ENCODE measurements around the gene PEA15. TPM values are rescaled to one million over a fixed set of nuclear protein-coding genes. Genes with fewer than 3 reads are reported as not detected.

Gene PEA15, protein sequence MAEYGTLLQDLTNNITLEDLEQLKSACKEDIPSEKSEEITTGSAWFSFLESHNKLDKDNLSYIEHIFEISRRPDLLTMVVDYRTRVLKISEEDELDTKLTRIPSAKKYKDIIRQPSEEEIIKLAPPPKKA
- 37.4 to 42.1 TPM (median 41.2 TPM) in 3 replicates for total RNA-seq

DNA sequence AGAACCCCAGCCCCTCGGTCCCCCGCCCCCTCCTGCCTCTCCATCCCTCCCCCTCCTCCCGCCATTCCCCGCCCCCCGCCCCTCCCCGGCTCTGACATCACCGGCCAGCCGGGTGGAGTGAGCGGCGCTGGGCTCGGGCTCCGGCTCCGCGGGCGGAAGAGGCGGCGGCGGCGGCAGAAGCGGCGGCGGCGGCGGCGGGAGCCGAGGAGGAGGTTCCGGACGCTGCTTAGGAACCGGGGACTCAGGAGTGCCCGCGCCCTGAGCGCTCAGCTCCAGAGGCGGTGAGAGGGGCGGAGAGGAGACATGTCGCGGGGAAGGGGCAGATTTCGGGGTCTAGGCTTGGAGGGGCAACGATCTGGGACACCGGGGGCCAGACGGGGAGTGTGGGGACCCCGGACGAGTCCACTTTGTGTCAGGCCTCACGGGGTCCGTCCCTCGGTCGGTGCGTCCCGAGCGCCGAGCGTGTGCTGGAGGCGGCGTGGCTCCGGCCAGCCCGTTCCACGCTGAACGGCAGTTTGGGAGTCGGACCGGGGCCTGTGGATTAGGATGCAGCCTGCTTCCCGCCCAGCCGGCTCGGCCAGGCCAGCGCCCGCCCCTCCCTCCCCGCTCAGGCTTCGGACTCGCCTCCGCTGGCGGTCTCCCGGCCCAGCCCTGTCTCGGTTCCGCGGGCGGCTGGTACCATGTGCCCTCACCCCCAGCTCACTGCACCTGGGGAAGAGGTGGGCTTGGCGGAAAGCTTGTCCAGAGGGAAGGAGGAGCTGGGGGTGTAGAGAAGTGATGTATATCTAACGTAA is at the start of gene PEA15:
Gene PEA15 (plus strand): TSS at position 143 of the 794 bp plus-strand sequence. CDS start 6,161 bp downstream, outside the sequence.
- H3K4me3 Mint-ChIP-seq = peak within 1 kb of the TSS; percentile 81
- H3K9me3 Mint-ChIP-seq = no peaks in the 10 kb centered on the region
- TF ChIP-seq, protein P1, sequence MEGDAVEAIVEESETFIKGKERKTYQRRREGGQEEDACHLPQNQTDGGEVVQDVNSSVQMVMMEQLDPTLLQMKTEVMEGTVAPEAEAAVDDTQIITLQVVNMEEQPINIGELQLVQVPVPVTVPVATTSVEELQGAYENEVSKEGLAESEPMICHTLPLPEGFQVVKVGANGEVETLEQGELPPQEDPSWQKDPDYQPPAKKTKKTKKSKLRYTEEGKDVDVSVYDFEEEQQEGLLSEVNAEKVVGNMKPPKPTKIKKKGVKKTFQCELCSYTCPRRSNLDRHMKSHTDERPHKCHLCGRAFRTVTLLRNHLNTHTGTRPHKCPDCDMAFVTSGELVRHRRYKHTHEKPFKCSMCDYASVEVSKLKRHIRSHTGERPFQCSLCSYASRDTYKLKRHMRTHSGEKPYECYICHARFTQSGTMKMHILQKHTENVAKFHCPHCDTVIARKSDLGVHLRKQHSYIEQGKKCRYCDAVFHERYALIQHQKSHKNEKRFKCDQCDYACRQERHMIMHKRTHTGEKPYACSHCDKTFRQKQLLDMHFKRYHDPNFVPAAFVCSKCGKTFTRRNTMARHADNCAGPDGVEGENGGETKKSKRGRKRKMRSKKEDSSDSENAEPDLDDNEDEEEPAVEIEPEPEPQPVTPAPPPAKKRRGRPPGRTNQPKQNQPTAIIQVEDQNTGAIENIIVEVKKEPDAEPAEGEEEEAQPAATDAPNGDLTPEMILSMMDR (IDR thresholded peaks at IDR 0.05; ENCODE audit: unreplicated experiment) = no peak
- no peaks in the 10 kb centered on the region for H3K27me3 Mint-ChIP-seq (ENCODE audit: low read depth)
- peaks cover 4% of the 10 kb centered on the region for H3K36me3 Mint-ChIP-seq
- peaks cover 49% of the 10 kb centered on the region for H3K4me1 Mint-ChIP-seq
- H3K27ac Mint-ChIP-seq = peak within 1 kb of the TSS; percentile 91
- peak; percentile 60 to 73 for DNase-seq (ENCODE audit: low spot score in 2 of 2, unreplicated experiment in 2 of 2)

GRCh38 chr1:160156361-160156760 is 48.8 kb upstream of the PEA15 start:
- TF ChIP-seq, protein P1 (IDR thresholded peaks at IDR 0.05; ENCODE audit: unreplicated experiment) = no peak
- no peaks in the 10 kb centered on the region for H3K4me1 Mint-ChIP-seq
- H3K9me3 Mint-ChIP-seq = no peaks in the 10 kb centered on the region
- no peak overlapping the region for H3K27ac Mint-ChIP-seq
- DNase-seq (ENCODE audit: low spot score in 2 of 2, unreplicated experiment in 2 of 2) = no peak
- H3K27me3 Mint-ChIP-seq (ENCODE audit: low read depth) = no peaks in the 10 kb centered on the region
- no peaks in the 10 kb centered on the region for H3K36me3 Mint-ChIP-seq
- H3K4me3 Mint-ChIP-seq = no peak overlapping the region

DNA sequence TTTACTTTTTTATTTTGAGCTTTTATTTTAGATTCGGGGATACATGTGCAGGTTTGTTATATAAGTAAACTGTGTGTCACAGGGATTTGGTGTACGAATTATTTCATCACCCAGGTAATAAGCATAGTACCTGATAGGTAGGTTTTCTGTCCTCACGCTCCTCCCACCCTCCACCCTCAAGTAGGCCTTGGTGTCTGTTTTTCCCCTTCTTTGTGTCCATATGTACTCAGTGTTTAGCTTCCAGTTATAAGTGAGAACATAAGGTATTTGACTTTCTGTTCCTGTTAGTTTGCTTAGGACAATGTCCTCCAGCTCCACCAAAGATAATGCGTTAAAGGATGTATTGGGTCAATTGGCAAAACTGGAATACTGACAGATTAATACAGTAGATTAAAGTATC is 48.0 kb upstream of the PEA15 start:
- no peaks in the 10 kb centered on the region for H3K27me3 Mint-ChIP-seq (ENCODE audit: low read depth)
- TF ChIP-seq, protein P1 (IDR thresholded peaks at IDR 0.05; ENCODE audit: unreplicated experiment) = no peak
- H3K9me3 Mint-ChIP-seq = no peaks in the 10 kb centered on the region
- no peaks in the 10 kb centered on the region for H3K36me3 Mint-ChIP-seq
- H3K4me3 Mint-ChIP-seq = no peak overlapping the region
- no peak overlapping the region for H3K27ac Mint-ChIP-seq
- no peaks in the 10 kb centered on the region for H3K4me1 Mint-ChIP-seq
- no peak for DNase-seq (ENCODE audit: low spot score in 2 of 2, unreplicated experiment in 2 of 2)

GRCh38 chr1:160158031-160158430 is 47.2 kb upstream of the PEA15 start:
- Mint-ChIP-seq H3K36me3 (no peaks in the 10 kb centered on the region), H3K27ac (no peak overlapping the region), H3K27me3 (ENCODE audit: low read depth) (no peaks in the 10 kb centered on the region), H3K9me3 (no peaks in the 10 kb centered on the region), H3K4me1 (no peaks in the 10 kb centered on the region), H3K4me3 (no peak overlapping the region)
- TF ChIP-seq, protein P1 (IDR thresholded peaks at IDR 0.05; ENCODE audit: unreplicated experiment) = no peak
- no peak for DNase-seq (ENCODE audit: low spot score in 2 of 2, unreplicated experiment in 2 of 2)

- H3K36me3 Mint-ChIP-seq = no peaks in the 10 kb centered on the region
- H3K27ac Mint-ChIP-seq = no peak overlapping the region
- no peaks in the 10 kb centered on the region for H3K4me1 Mint-ChIP-seq
- H3K9me3 Mint-ChIP-seq = no peaks in the 10 kb centered on the region
- no peak overlapping the region for H3K4me3 Mint-ChIP-seq
- no peaks in the 10 kb centered on the region for H3K27me3 Mint-ChIP-seq (ENCODE audit: low read depth)
- TF ChIP-seq, protein P1 (IDR thresholded peaks at IDR 0.05; ENCODE audit: unreplicated experiment) = no peak
- DNase-seq (ENCODE audit: low spot score in 2 of 2, unreplicated experiment in 2 of 2) = no peak
Observed at GRCh38 chr1:160158534-160158933, 46.6 kb upstream of the PEA15 start.
